Breast epithelium (tissue), 4 donors: ENCODE measurements around the gene MNX1. TPM values are rescaled to one million over a fixed set of nuclear protein-coding genes. Genes with fewer than 3 reads are reported as not detected.

Experiments
- DNase-seq, 2 donors: peaks; one replicate each; pipeline ENCODE4 v3.0.0-alpha.2; 2019; ENCODE audit warnings: low spot score in 2 of 2
- H3K27ac ChIP-seq, 2 donors: fragments of 200-600 bp; sonication (generic) in 1 of 2; one replicate each; pipeline ENCODE4 v1.5.1; 2016 to 2019; ENCODE audit warnings: mild to moderate bottlenecking in 1 of 2
- H3K27me3 ChIP-seq, 2 donors: fragments of 200-600 bp; sonication (generic) in 1 of 2; one replicate each; pipeline versions ENCODE4 v1.5.1 to v1.6.0; 2017 to 2019; ENCODE audit warnings: control low read depth in 1 of 2, mild to moderate bottlenecking in 1 of 2
- H3K36me3 ChIP-seq: fragments of 200-600 bp; one replicate; pipeline ENCODE4 v1.5.1; 2019
- H3K4me1 ChIP-seq, 2 donors: fragments of 200-600 bp; sonication (generic); one replicate each; pipeline ENCODE4 v1.5.1; 2016 to 2019; ENCODE audit warnings: control low read depth in 1 of 2
- H3K4me3 ChIP-seq, 3 donors: fragments of 200-600 bp; sonication (generic); 1 replicate in 2 of 3; 2 replicates in 1 of 3; pipeline ENCODE4 v1.5.1; 2016 to 2019; ENCODE audit warnings: mild to moderate bottlenecking in 3 of 3, moderate library complexity in 2 of 3
- H3K9me3 ChIP-seq, 2 donors: fragments of 200-600 bp; sonication (generic) in 1 of 2; one replicate each; pipeline ENCODE4 v1.5.1; 2016 to 2019; ENCODE audit warnings: control low read depth in 1 of 2
- POLR2A ChIP-seq: fragments of 450-650 bp; IDR thresholded peaks from one replicate; pipeline ENCODE4 v1.6.1; 2016; ENCODE audit warnings: antibody characterized with exemption, mild to moderate bottlenecking, moderate library complexity
- POLR2AphosphoS5 ChIP-seq, 3 donors: sonication (generic); formaldehyde crosslinking; IDR thresholded peaks; one replicate each; pipeline ENCODE4 v1.6.1; 2017; ENCODE audit warnings: antibody characterized with exemption in 3 of 3
- intact Hi-C: fragments of 100-400 bp; cut with DNase I; formaldehyde crosslinking; loops from one replicate; pipeline ENCODE4 v1.15.1; 2023; ENCODE audit warnings: low total_unique reads
- total RNA-seq, 3 donors: library from RNA; depleted of rRNA; stranded (reverse); fragments of >200 nt; gene quantifications; one replicate each; pipeline ENCODE4 v1.1.0, GENCODE V29; 2016
- TF ChIP-seq, protein P1 (sequence below), 3 donors: fragments of 450-650 bp; IDR thresholded peaks; one replicate each; pipeline ENCODE4 v1.5.1; 2016 to 2017; ENCODE audit warnings: antibody characterized with exemption in 3 of 3, mild to moderate bottlenecking in 3 of 3, moderate library complexity in 3 of 3

MNX1 gene
- total RNA-seq, 3 donors from 2014 or later = 0.15 to 0.33 TPM; not detected in 1

DNA sequence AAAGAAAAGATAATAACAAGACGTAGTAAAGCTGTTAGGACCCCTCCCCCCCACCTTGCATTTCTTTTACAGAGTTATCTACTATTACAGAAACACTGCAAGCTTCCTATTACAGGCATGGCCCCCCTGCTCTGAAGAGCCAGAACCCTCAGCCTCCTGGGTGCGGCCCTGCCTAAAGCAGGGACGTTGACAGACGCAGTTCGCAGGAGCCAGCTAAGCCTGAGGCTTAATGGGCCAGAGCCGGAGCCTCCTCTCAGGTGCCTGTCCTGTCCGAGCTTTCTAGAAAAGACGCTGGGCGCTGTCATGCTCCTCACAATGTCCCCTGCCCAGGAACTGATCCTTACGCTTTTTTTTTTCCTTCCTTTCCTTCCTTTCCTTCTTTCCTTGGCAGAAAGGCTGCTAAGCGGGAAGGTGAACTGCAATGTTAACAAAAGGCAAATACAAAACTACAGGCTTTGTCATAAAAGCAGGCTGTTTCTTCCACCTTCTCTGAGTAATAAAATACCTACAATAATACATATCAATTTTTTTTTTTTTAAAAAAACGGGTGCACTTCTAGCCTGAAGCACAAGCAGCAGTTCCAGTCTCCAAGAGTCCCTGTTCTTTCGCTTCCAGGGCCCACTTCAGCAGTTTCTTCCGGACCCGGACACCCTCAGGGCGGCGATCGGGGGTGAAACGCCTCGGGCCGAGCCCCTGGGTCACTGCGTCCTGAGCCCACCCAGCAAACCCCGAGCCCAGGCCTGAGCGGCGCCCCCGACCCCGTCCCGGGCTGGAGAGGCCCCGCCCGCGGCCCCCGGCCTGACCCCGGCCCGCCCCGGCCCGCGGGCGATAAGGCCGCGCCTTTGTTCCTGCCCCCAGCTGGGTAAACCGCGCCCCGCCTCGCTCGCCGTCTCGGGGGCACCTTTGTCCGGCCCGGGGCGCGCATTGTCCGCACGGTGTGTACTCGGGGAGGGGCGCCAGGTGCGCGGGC, 11.2 kb downstream of the MNX1 start:
- no peaks in the 10 kb centered on the region for H3K9me3 ChIP-seq
- intact Hi-C loops = no loop called here
- DNase-seq = no peak
- peak overlapping the region; percentile 37 to 74 (median 49) for H3K4me3 ChIP-seq
- no peak overlapping the region for H3K27ac ChIP-seq
- H3K36me3 ChIP-seq = no peaks in the 10 kb centered on the region
- TF ChIP-seq POLR2AphosphoS5 (IDR thresholded peaks at IDR 0.05) (no peak), POLR2A (no peak)
- TF ChIP-seq, protein P1, sequence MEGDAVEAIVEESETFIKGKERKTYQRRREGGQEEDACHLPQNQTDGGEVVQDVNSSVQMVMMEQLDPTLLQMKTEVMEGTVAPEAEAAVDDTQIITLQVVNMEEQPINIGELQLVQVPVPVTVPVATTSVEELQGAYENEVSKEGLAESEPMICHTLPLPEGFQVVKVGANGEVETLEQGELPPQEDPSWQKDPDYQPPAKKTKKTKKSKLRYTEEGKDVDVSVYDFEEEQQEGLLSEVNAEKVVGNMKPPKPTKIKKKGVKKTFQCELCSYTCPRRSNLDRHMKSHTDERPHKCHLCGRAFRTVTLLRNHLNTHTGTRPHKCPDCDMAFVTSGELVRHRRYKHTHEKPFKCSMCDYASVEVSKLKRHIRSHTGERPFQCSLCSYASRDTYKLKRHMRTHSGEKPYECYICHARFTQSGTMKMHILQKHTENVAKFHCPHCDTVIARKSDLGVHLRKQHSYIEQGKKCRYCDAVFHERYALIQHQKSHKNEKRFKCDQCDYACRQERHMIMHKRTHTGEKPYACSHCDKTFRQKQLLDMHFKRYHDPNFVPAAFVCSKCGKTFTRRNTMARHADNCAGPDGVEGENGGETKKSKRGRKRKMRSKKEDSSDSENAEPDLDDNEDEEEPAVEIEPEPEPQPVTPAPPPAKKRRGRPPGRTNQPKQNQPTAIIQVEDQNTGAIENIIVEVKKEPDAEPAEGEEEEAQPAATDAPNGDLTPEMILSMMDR (IDR thresholded peaks at IDR 0.05) = no peak
- H3K4me1 ChIP-seq = peaks cover 0 to 16% of the 10 kb centered on the region in 2 donors
- H3K27me3 ChIP-seq = peaks cover 8 to 70% of the 10 kb centered on the region in 2 donors

DNA sequence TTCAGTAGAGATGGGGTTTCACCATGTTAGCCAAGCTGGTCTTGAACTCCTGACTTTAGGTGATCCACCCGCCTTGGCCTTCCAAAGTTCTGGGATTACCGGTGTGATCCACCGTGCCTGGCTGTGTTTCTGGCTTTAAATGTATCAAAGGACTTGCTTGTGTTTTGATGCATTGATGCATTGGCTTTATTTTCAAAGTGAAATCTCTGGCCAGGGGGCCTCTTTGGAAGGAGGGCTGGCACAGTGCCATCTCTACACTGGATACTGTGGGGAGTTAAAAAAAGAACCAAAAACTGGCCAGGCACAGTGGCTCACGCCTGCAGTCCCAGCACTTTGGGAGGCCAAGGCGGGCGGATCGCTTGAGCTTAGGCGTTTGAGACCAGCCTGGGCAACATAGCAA, 16.0 kb downstream of the MNX1 start:
- Histone ChIP-seq H3K36me3 (no peaks in the 10 kb centered on the region), H3K4me3 (no peak overlapping the region), H3K27ac (no peak overlapping the region), H3K4me1 (peaks cover 0 to under 1% of the 10 kb centered on the region in 2 donors), H3K27me3 (peaks cover 0 to 32% of the 10 kb centered on the region in 2 donors), H3K9me3 (no peaks in the 10 kb centered on the region)
- TF ChIP-seq, protein P1 (IDR thresholded peaks at IDR 0.05) = no peak
- TF ChIP-seq POLR2AphosphoS5 (IDR thresholded peaks at IDR 0.05) (no peak), POLR2A (no peak)
- DNase-seq = no peak
- intact Hi-C loops = no loop called here

DNA sequence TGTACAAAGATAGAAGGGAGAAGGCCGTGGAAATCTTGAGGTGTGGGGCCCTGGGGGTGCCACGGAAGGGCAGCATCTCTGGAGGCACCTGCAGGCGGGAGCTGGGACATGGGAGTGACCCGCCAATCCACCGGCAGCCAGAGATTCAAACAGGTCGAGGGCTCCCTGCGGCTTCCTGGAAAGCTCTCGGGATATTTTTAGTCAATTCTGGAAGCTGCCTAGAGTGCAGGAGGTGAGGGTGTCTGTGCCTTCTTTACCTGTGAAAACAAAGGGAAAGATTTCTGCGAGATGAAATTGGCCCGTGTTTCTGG, 16.6 kb downstream of the MNX1 start:
- Histone ChIP-seq H3K36me3 (no peaks in the 10 kb centered on the region), H3K4me1 (no peaks in the 10 kb centered on the region), H3K9me3 (no peaks in the 10 kb centered on the region), H3K27ac (no peak overlapping the region), H3K4me3 (no peak overlapping the region), H3K27me3 (peaks cover 0 to 27% of the 10 kb centered on the region in 2 donors)
- intact Hi-C loops = no loop called here
- no peak for DNase-seq
- TF ChIP-seq, protein P1 (IDR thresholded peaks at IDR 0.05) = no peak
- TF ChIP-seq POLR2AphosphoS5 (IDR thresholded peaks at IDR 0.05) = no peak
- no peak for TF ChIP-seq POLR2A

DNA sequence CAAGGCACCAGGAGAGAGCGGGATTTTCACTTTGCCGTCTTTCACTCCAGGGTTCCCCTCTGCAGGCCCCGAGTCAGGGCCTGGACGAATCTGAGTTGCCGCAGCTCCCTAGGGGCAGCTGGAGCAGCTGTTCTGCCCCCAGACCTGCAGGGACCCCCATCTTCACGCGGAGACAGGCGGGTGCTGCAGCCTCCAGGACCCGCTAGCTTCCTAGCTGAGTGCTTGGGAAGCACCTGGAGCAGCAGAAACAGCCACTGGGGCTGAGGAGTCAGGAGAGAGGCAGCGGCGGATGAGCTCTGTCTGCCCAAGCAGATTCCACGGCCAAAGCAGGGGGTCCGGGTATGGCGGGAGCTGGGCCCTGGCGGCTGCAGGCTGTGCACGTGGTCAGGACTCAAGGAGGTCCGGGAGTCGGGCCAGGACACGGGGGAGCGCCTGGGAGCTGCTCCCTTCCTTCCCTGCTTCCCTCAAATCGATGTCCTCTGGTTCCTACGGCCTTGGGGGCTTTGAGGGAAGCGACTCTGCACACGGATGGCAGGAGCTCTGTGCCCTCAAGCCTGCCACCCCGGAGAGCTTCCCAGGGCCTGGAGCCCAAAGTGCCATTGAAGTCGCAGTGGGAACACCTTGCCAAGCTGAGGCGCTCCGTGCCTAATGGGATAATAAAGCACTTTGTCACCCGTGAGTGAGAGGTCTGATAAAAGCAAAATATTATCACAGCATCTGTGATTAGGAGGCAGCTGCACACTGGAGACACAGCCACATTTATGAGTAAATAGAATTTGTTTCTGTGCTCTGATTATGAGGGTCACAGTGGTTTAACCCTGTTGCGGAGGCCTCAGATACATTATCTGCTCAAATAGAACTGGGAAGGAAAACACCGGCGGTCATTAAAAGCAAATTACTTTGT, 17.2 kb downstream of the MNX1 start:
- Histone ChIP-seq H3K9me3 (no peaks in the 10 kb centered on the region), H3K27ac (no peak overlapping the region), H3K4me3 (no peak overlapping the region), H3K27me3 (peaks cover 0 to 21% of the 10 kb centered on the region in 2 donors), H3K36me3 (no peaks in the 10 kb centered on the region), H3K4me1 (no peaks in the 10 kb centered on the region)
- DNase-seq = no peak
- intact Hi-C loops = no loop called here
- TF ChIP-seq POLR2A = no peak
- TF ChIP-seq POLR2AphosphoS5 (IDR thresholded peaks at IDR 0.05) = no peak
- TF ChIP-seq, protein P1 (IDR thresholded peaks at IDR 0.05) = no peak
